HCT116 (cell line): ENCODE data around the gene MTHFR. TPM values are rescaled to one million over a fixed set of nuclear protein-coding genes. Genes with fewer than 3 reads are reported as not detected.

Source experiments
- ATAC-seq: fragments of 200-7000 bp; cut with Tn5 transposase; 2 replicates; pipeline ENCODE4 v1.9.1; 2020; ENCODE audit warnings: mild to moderate bottlenecking, moderate library complexity
- BruUV-seq: library from RNA; stranded (reverse); fragments of 400-500 nt; replicated peaks from 2 replicates; lab custom pipeline; 2021; lab: Mats Ljungman, UMichigan
- CTCF ChIA-PET: fragments of 300-600 bp; sonication (Branson Sonifier 250); formaldehyde crosslinking; loops from one replicate; lab custom pipeline; 2021; ENCODE audit warnings: antibody characterized with exemption; lab: Charles Lee
- POLR2A ChIA-PET: fragments of 300-600, 350-600 bp; sonication (Branson Sonifier 250); formaldehyde crosslinking; loops from one replicate; lab custom pipeline; 2021; ENCODE audit warnings: antibody characterized with exemption; lab: Charles Lee
- RAD21 ChIA-PET, 2 experiments: fragments of 300-600 bp; sonication (Branson Sonifier 250); formaldehyde crosslinking; loops; one replicate each; lab custom pipeline; 2023; ENCODE audit warnings: low total read pairs in 2 of 2; ENCODE audit not compliant: uncharacterized antibody in 2 of 2, unreplicated experiment in 2 of 2, low non-redundant PET in 1 of 2; lab: Charles Lee
- DNase-seq: peaks from one replicate; pipeline ENCODE4 v3.0.0-alpha.2; 2010; ENCODE audit warnings: low read depth, low spot score
- H2AFZ ChIP-seq: fragments of 200-600 bp; shearing (Covaris generic), sonication (generic); 2 replicates; pipeline ENCODE4 v1.6.1; 2017; ENCODE audit warnings: low read depth, mixed run types, mixed read lengths, antibody characterized with exemption, low read length; ENCODE audit not compliant: poor library complexity, severe bottlenecking
- H3K27ac ChIP-seq: 2 replicates; pipeline ENCODE4 v1.5.1; 2012; ENCODE audit warnings: low read depth, low read length
- H3K27me3 ChIP-seq: fragments of 200-600 bp; sonication (generic); 2 replicates; pipeline ENCODE4 v1.6.1; 2016; ENCODE audit warnings: mixed run types, low read length, mixed read lengths; ENCODE audit not compliant: insufficient read depth
- H3K36me3 ChIP-seq, 2 experiments: fragments of 200-500 bp in 1 of 2; fragments of 200-600 bp in 1 of 2; sonication (Bioruptor generic) in 1 of 2; sonication (generic) in 1 of 2; 2 replicates each; pipeline versions ENCODE4 v1.5.1 to v1.6.1; 2014 to 2016; ENCODE audit warnings: low read length in 2 of 2, inconsistent platforms in 1 of 2, mixed read lengths in 1 of 2, mixed run types in 1 of 2; ENCODE audit not compliant: insufficient read depth in 2 of 2, control insufficient read depth in 1 of 2
- H3K4me1 ChIP-seq, 2 experiments: fragments of 200-600 bp in 1 of 2; sonication (generic) in 1 of 2; 2 replicates each; pipeline versions ENCODE4 v1.5.1 to v1.6.1; 2012 to 2017; ENCODE audit warnings: low read length in 2 of 2, inconsistent platforms in 1 of 2, mild to moderate bottlenecking in 1 of 2, mixed read lengths in 1 of 2, mixed run types in 1 of 2, moderate library complexity in 1 of 2; ENCODE audit not compliant: insufficient read depth in 2 of 2, control insufficient read depth in 1 of 2
- H3K4me2 ChIP-seq: fragments of 200-600 bp; sonication (generic); 2 replicates; pipeline ENCODE4 v1.6.1; 2017; ENCODE audit warnings: mixed run types, low read length, mixed read lengths
- H3K4me3 ChIP-seq, 2 experiments: fragments of 200-600 bp in 1 of 2; sonication (generic) in 1 of 2; replicated peaks in 1 of 2; 2 replicates each; pipeline ENCODE4 v1.5.1; 2011 to 2016; ENCODE audit warnings: low read length in 2 of 2, control low read depth in 1 of 2, low read depth in 1 of 2, mild to moderate bottlenecking in 1 of 2, mixed read lengths in 1 of 2, mixed run types in 1 of 2
- H3K79me2 ChIP-seq: fragments of 200-600 bp; sonication (generic); 2 replicates; pipeline ENCODE4 v1.6.1; 2017; ENCODE audit warnings: mild to moderate bottlenecking, mixed run types, low read length, moderate library complexity, mixed read lengths; ENCODE audit not compliant: insufficient read depth
- H3K9ac ChIP-seq: fragments of 200-600 bp; sonication (generic); 2 replicates; pipeline ENCODE4 v1.6.1; 2016; ENCODE audit warnings: low read length, mixed read lengths
- H3K9me2 ChIP-seq: fragments of 200-600 bp; sonication (generic), shearing (Covaris generic); 2 replicates; pipeline ENCODE4 v1.6.1; 2017; ENCODE audit warnings: mixed run types, mild to moderate bottlenecking, moderate library complexity; ENCODE audit not compliant: insufficient read depth
- H3K9me3 ChIP-seq, 2 experiments: fragments of 200-500 bp in 1 of 2; fragments of 200-600 bp in 1 of 2; sonication (Bioruptor generic) in 1 of 2; sonication (generic) in 1 of 2; 2 replicates each; pipeline ENCODE4 v1.6.1; 2014 to 2017; ENCODE audit warnings: low read length in 2 of 2, mixed read lengths in 2 of 2, inconsistent platforms in 1 of 2, low read depth in 1 of 2, mild to moderate bottlenecking in 1 of 2, mixed run types in 1 of 2, moderate library complexity in 1 of 2; ENCODE audit not compliant: control insufficient read depth in 1 of 2, insufficient read depth in 1 of 2
- H4K20me1 ChIP-seq: fragments of 200-600 bp; sonication (generic), shearing (Covaris generic); 2 replicates; pipeline ENCODE4 v1.6.1; 2017; ENCODE audit warnings: mixed run types, mild to moderate bottlenecking, moderate library complexity; ENCODE audit not compliant: insufficient read depth
- CEBPB ChIP-seq: IDR thresholded peaks from 2 replicates; pipeline ENCODE4 v1.6.1; 2012; ENCODE audit warnings: low read depth
- ELF1 ChIP-seq: IDR thresholded peaks from 2 replicates; pipeline ENCODE4 v1.6.1; 2012; ENCODE audit warnings: low read depth, borderline replicate concordance
- EZH2phosphoT487 ChIP-seq: fragments of 200-600 bp; IDR thresholded peaks from 2 replicates; pipeline ENCODE4 v1.6.1; 2018; ENCODE audit warnings: antibody characterized with exemption, borderline replicate concordance
- JUND ChIP-seq: IDR thresholded peaks from 2 replicates; pipeline ENCODE4 v1.6.1; 2012
- POLR2A ChIP-seq: IDR thresholded peaks from 2 replicates; pipeline ENCODE4 v1.7.0; 2011; ENCODE audit warnings: borderline replicate concordance; ENCODE audit not compliant: insufficient read depth, insufficient read length; ENCODE audit errors: extremely low read depth
- RAD21 ChIP-seq: IDR thresholded peaks from 2 replicates; pipeline ENCODE4 v1.6.1; 2012; ENCODE audit warnings: low read depth, mild to moderate bottlenecking
- SIN3A ChIP-seq: IDR thresholded peaks from 2 replicates; pipeline ENCODE4 v1.6.1; 2012; ENCODE audit warnings: low read depth
- SRF ChIP-seq: IDR thresholded peaks from 2 replicates; pipeline ENCODE4 v1.6.1; 2012; ENCODE audit warnings: low read depth
- YY1 ChIP-seq: IDR thresholded peaks from 2 replicates; pipeline ENCODE4 v1.6.1; 2011; ENCODE audit warnings: low read length, low read depth, moderate library complexity, mild to moderate bottlenecking; ENCODE audit not compliant: insufficient replicate concordance; ENCODE audit errors: extremely low read depth
- ZNF274 ChIP-seq: fragments of 200-500 bp; sonication (Bioruptor generic); IDR thresholded peaks from 2 replicates; pipeline ENCODE4 v1.6.1; 2014; ENCODE audit warnings: mild to moderate bottlenecking, low read depth, low read length, inconsistent platforms
- intact Hi-C: fragments of 100-400 bp; cut with micrococcal nuclease; formaldehyde crosslinking; loops from 2 replicates; pipeline ENCODE4 v1.10.0; 2022
- total RNA-seq: library from RNA; stranded (reverse); gene quantifications from one replicate; pipeline ENCODE4 v1.2.1, GENCODE V29; 2021; ENCODE audit not compliant: unreplicated experiment
- TF ChIP-seq, protein P1 (sequence below), 3 experiments: fragments of 200-600 bp in 1 of 3; sonication (generic) in 1 of 3; IDR thresholded peaks in 2 of 3; conservative IDR thresholded peaks in 1 of 3; 2 replicates each; pipeline ENCODE4 v1.5.1; 2012 to 2017; ENCODE audit warnings: low read depth in 2 of 3, low read length in 2 of 3, antibody characterized with exemption in 1 of 3, borderline replicate concordance in 1 of 3, control low read depth in 1 of 3, mild to moderate bottlenecking in 1 of 3, mixed read lengths in 1 of 3, mixed run types in 1 of 3, moderate library complexity in 1 of 3; ENCODE audit not compliant: insufficient read depth in 1 of 3
- TF ChIP-seq, protein P2 (sequence below): IDR thresholded peaks from 2 replicates; pipeline ENCODE4 v1.6.1; 2012; ENCODE audit warnings: low read depth

MTHFR gene
- total RNA-seq, 1 experiment from 2014 or later = 20.9 TPM

DNA sequence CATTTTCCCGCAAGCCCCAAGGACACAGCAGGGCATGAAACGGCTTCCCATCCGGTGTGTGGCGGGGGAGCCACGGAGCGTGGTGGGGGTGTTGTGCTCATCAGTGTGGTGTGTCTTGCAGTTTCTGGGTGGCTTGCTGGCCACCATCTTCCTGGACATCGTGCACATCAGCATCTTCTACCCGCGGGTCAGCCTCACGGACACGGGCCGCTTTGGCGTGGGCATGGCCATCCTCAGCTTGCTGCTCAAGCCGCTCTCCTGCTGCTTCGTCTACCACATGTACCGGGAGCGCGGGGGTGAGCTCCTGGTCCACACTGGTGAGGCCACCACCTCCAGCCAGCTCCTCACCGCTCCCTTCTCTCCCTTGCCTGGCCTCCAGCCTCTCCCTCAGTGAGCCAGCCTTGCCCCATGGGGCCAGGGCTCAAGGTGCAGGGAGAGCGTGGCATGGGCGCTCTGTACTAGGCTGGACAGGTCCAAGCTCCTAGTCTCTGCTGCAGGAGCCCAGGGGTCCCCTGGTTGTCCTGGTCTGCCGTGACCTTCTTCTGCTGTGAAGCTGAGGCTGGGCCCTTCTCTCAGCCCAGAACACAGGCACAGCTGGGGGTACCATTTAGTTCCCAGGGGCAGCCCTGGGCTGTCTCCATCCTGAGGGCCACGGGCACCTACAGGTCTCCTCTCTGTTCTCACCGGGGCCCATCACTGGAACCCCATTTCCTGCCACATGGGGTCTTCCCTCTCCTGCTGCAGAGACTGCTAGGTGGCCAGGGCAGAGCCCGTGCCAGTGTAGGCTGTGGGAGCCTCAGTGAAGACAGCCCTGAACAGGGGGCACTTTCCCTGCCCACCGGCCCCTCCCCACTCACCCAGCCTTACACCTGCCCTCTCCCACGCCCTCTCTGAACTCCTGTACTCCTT, 57.2 kb downstream of the MTHFR start:
- Histone ChIP-seq H3K4me3 (no peak overlapping the region), H3K4me1 (peaks cover 0 to 7% of the 10 kb centered on the region in 2 experiments; a peak in 3 of 4 replicates), H3K9me2 (no peaks in the 10 kb centered on the region), H3K9ac (no peak overlapping the region), H3K79me2 (no peaks in the 10 kb centered on the region), H3K27ac (no peak overlapping the region), H2AFZ (no peak overlapping the region), H4K20me1 (no peaks in the 10 kb centered on the region), H3K27me3 (no peaks in the 10 kb centered on the region), H3K4me2 (0 out of 2 replicates have a peak overlapping the region, but pooled peaks have one; percentile 9), H3K36me3 (peaks cover 0 to 5% of the 10 kb centered on the region in 2 experiments; a peak in 1 of 4 replicates), H3K9me3 (no peaks in the 10 kb centered on the region)
- BruUV-seq = no TSS peak
- intact Hi-C loops = no loop called here
- CTCF ChIA-PET = interaction anchor here (0.6 kb wide), 1 partner anchor 86 kb away, joined by 3 read pairs; no protein-coding TSS in a partner anchor
- POLR2A ChIA-PET = no interaction called here
- ATAC-seq (peak; percentile 21), DNase-seq (no peak)
- RAD21 ChIA-PET = no interaction called here
- TF ChIP-seq YY1 (no peak), POLR2A (no peak), SRF (no peak), SIN3A (no peak), JUND (no peak), EZH2phosphoT487 (no peak), CEBPB (no peak), ELF1 (no peak), ZNF274 (no peak), RAD21 (no peak)
- TF ChIP-seq, protein P1, sequence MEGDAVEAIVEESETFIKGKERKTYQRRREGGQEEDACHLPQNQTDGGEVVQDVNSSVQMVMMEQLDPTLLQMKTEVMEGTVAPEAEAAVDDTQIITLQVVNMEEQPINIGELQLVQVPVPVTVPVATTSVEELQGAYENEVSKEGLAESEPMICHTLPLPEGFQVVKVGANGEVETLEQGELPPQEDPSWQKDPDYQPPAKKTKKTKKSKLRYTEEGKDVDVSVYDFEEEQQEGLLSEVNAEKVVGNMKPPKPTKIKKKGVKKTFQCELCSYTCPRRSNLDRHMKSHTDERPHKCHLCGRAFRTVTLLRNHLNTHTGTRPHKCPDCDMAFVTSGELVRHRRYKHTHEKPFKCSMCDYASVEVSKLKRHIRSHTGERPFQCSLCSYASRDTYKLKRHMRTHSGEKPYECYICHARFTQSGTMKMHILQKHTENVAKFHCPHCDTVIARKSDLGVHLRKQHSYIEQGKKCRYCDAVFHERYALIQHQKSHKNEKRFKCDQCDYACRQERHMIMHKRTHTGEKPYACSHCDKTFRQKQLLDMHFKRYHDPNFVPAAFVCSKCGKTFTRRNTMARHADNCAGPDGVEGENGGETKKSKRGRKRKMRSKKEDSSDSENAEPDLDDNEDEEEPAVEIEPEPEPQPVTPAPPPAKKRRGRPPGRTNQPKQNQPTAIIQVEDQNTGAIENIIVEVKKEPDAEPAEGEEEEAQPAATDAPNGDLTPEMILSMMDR (IDR thresholded peaks at IDR 0.05 in 2 of 3, conservative IDR thresholded peaks at IDR 0.05 in 1 of 3; ENCODE audit: borderline replicate concordance in 1 of 3, insufficient read depth in 1 of 3, low read depth in 2 of 3, low read length in 2 of 3) = no peak
- TF ChIP-seq, protein P2, sequence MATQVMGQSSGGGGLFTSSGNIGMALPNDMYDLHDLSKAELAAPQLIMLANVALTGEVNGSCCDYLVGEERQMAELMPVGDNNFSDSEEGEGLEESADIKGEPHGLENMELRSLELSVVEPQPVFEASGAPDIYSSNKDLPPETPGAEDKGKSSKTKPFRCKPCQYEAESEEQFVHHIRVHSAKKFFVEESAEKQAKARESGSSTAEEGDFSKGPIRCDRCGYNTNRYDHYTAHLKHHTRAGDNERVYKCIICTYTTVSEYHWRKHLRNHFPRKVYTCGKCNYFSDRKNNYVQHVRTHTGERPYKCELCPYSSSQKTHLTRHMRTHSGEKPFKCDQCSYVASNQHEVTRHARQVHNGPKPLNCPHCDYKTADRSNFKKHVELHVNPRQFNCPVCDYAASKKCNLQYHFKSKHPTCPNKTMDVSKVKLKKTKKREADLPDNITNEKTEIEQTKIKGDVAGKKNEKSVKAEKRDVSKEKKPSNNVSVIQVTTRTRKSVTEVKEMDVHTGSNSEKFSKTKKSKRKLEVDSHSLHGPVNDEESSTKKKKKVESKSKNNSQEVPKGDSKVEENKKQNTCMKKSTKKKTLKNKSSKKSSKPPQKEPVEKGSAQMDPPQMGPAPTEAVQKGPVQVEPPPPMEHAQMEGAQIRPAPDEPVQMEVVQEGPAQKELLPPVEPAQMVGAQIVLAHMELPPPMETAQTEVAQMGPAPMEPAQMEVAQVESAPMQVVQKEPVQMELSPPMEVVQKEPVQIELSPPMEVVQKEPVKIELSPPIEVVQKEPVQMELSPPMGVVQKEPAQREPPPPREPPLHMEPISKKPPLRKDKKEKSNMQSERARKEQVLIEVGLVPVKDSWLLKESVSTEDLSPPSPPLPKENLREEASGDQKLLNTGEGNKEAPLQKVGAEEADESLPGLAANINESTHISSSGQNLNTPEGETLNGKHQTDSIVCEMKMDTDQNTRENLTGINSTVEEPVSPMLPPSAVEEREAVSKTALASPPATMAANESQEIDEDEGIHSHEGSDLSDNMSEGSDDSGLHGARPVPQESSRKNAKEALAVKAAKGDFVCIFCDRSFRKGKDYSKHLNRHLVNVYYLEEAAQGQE = no peak
